Mesothelial cell of epicardium (in vitro differentiated cells): ENCODE measurements around the gene TMEM181. TPM values are rescaled to one million over a fixed set of nuclear protein-coding genes. Genes with fewer than 3 reads are reported as not detected.

Source experiments
- DNase-seq, 2 experiments: peaks; one replicate each; pipeline ENCODE4 v3.0.0; 2021; ENCODE audit warnings: low spot score in 2 of 2; ENCODE audit not compliant: unreplicated experiment in 2 of 2
- H3K27ac Mint-ChIP-seq: 2 replicates; pipeline ENCODE4 v1.8.0; 2021; ENCODE audit warnings: mixed read lengths
- H3K27me3 Mint-ChIP-seq: 2 replicates; pipeline ENCODE4 v1.8.0; 2021; ENCODE audit warnings: low read depth, mixed read lengths
- H3K36me3 Mint-ChIP-seq: 2 replicates; pipeline ENCODE4 v1.8.0; 2021; ENCODE audit warnings: mixed read lengths
- H3K4me1 Mint-ChIP-seq: 2 replicates; pipeline ENCODE4 v1.8.0; 2021; ENCODE audit warnings: mixed read lengths
- H3K4me3 Mint-ChIP-seq: 2 replicates; pipeline ENCODE4 v1.8.0; 2021; ENCODE audit warnings: mild to moderate bottlenecking, moderate library complexity, mixed read lengths
- H3K9me3 Mint-ChIP-seq: 2 replicates; pipeline ENCODE4 v1.8.0; 2021; ENCODE audit warnings: mixed read lengths
- total RNA-seq: library from RNA; stranded (reverse); gene quantifications from 3 replicates; pipeline ENCODE4 v1.2.1, GENCODE V29; 2021
- TF ChIP-seq, protein P1 (sequence below): fragments of 200-600 bp; sonication (generic); IDR thresholded peaks from one replicate; pipeline ENCODE4 v1.5.0; 2021; ENCODE audit warnings: antibody characterized with exemption; ENCODE audit not compliant: unreplicated experiment

Gene TMEM181
- total RNA-seq, 1 donor from 2014 or later, result 23.8 TPM

DNA sequence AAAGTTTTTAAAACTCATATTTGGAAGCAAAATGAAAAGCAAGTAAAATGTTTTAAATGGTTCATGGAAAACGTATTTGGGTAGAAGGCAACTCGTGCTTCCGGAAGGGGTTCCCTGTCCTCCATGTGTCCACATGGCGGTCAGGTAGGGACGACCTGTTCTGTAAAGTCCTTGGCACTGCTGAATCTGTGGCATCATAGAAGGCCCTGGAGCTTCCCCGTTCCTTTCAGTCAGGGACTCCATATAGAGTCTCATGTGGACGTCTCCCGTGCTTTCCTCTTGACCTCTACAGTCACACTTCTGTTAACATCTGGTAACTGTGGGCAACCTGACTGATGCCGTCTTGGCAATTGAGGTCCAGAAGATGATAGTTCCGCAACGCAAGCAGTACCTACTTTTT, 73.2 kb downstream of the TMEM181 start:
- H3K4me1 Mint-ChIP-seq, result peaks cover 28% of the 10 kb centered on the region
- peaks cover 39% of the 10 kb centered on the region for H3K36me3 Mint-ChIP-seq
- H3K9me3 Mint-ChIP-seq, result no peaks in the 10 kb centered on the region
- TF ChIP-seq, protein P1, sequence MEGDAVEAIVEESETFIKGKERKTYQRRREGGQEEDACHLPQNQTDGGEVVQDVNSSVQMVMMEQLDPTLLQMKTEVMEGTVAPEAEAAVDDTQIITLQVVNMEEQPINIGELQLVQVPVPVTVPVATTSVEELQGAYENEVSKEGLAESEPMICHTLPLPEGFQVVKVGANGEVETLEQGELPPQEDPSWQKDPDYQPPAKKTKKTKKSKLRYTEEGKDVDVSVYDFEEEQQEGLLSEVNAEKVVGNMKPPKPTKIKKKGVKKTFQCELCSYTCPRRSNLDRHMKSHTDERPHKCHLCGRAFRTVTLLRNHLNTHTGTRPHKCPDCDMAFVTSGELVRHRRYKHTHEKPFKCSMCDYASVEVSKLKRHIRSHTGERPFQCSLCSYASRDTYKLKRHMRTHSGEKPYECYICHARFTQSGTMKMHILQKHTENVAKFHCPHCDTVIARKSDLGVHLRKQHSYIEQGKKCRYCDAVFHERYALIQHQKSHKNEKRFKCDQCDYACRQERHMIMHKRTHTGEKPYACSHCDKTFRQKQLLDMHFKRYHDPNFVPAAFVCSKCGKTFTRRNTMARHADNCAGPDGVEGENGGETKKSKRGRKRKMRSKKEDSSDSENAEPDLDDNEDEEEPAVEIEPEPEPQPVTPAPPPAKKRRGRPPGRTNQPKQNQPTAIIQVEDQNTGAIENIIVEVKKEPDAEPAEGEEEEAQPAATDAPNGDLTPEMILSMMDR, result no peak
- H3K27ac Mint-ChIP-seq, result peak overlapping the region; percentile 56
- DNase-seq, result no peak
- no peaks in the 10 kb centered on the region for H3K27me3 Mint-ChIP-seq
- no peak overlapping the region for H3K4me3 Mint-ChIP-seq

DNA sequence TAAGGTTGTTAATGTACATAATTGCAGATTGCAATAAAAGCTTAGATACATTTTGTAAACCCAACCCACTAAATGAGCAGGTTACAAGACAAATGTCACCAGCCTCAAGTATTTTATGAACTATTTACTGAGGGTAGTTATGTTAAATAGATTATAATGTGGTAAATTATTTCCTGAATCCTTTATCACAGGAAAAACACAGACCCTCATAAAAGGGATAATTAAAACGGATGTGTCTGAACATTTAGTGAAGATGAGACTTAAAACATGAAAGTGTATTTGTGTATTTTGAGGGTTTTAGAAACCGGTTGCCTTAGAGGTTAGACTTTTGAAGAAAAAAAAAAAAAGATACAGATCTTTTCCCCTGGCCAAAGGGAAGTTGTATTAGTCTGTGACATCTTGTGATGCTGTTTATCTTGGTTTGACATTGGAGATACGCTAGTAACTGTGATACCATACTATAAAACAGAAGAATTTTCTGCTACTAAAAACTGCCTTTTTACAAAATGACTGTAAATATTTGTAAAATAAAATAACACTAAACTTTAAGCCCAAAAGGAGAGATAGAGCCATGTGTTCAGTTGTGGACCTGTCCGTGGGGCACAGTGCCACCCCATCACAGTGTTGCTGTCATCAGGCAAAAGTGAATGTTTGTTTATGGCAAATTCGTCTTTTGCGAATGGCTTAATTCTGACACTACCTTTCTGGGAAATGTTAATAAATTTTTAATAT, 75.0 kb downstream of the TMEM181 start:
- no peak for DNase-seq
- H3K4me3 Mint-ChIP-seq, result no peak overlapping the region
- H3K36me3 Mint-ChIP-seq, result peaks cover 37% of the 10 kb centered on the region
- H3K27me3 Mint-ChIP-seq, result no peaks in the 10 kb centered on the region
- TF ChIP-seq, protein P1, result no peak
- H3K4me1 Mint-ChIP-seq, result peaks cover 33% of the 10 kb centered on the region
- H3K27ac Mint-ChIP-seq, result peak overlapping the region; percentile 79
- H3K9me3 Mint-ChIP-seq, result no peaks in the 10 kb centered on the region

DNA sequence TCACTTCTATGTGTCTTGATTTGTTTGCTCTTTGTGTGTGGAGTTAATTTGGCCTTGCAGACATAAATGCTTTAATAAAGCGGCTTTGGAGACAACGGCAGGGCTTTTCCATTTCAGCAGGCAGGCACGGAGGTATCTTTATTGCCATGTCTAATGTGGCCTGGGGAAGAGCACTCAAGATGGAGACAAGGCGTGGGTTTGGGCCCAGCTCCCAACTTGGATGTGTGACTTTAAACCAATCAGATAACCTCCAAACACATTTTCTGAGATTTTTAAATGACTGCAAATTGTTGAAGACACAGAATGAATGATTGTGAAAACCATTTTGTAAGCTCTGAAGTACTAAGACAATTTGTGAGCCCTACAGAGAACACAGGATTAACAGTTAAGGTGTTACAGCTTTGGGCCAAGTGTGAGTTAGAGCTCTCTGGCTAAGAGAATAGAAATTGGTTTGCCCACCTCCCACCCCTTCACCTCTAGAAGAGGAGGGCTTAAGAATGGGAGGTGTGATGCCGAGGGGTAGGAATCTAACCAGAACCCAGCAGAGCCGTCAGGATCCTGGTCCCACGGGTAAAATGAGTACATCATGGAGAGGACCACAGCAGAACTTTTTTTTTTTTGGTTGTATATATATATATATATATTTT, 75.7 kb downstream of the TMEM181 start:
- no peak for DNase-seq
- H3K4me3 Mint-ChIP-seq, result no peak overlapping the region
- no peaks in the 10 kb centered on the region for H3K27me3 Mint-ChIP-seq
- peak overlapping the region; percentile 79 for H3K27ac Mint-ChIP-seq
- TF ChIP-seq, protein P1, result no peak
- H3K4me1 Mint-ChIP-seq, result peaks cover 40% of the 10 kb centered on the region
- H3K9me3 Mint-ChIP-seq, result no peaks in the 10 kb centered on the region
- peaks cover 40% of the 10 kb centered on the region for H3K36me3 Mint-ChIP-seq

DNA sequence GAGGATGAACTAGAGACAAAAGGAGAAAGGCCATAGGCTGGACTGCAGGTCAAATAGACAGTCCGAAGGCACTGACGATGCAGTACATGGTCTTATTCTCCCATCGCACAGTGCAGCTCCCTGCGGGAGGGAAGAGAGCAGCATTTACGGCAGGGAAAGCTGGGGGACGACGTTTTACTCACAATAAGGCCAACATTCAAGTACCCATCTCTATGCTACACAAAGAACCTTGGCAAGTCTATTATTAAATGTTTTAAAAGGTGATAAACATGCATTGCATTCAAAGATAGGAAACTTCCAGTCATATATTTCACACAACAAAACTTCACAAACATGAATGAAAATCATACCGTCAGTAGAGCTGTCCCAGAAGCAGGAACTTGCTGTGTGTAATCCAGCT, 76.9 kb downstream of the TMEM181 start:
- peaks cover 39% of the 10 kb centered on the region for H3K4me1 Mint-ChIP-seq
- TF ChIP-seq, protein P1, result no peak
- H3K9me3 Mint-ChIP-seq, result no peaks in the 10 kb centered on the region
- no peak for DNase-seq
- no peak overlapping the region for H3K4me3 Mint-ChIP-seq
- no peaks in the 10 kb centered on the region for H3K27me3 Mint-ChIP-seq
- peak overlapping the region; percentile 47 for H3K27ac Mint-ChIP-seq
- peaks cover 39% of the 10 kb centered on the region for H3K36me3 Mint-ChIP-seq

DNA sequence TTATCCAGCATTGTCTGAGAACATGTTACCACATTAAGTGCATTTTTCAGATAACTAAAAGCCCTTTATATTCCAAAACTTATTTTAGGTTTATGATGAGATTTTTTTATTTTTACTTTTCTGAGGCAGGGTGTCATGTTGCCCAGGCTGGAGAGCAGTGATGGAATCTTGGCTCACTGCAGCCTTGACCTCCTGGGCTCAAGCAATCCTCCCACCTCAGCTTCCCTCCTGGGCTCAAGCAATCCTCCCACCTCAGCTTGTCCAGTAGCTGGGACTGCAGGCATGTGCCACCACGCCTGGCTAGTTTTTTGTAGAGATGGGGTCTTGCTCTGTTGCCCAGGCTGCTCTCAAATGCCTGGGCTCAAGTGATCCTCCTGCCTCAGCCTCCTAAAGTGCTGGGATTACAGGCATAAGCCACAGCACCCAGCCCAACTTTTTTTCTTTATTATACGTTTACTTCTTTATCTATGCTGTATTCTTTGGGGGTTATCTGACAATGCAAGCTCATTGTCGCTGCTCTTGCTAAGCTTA, 78.5 kb downstream of the TMEM181 start:
- peaks cover 34% of the 10 kb centered on the region for H3K36me3 Mint-ChIP-seq
- peak overlapping the region; percentile 49 for H3K27ac Mint-ChIP-seq
- H3K4me1 Mint-ChIP-seq, result peaks cover 45% of the 10 kb centered on the region
- no peaks in the 10 kb centered on the region for H3K27me3 Mint-ChIP-seq
- no peaks in the 10 kb centered on the region for H3K9me3 Mint-ChIP-seq
- H3K4me3 Mint-ChIP-seq, result no peak overlapping the region
- TF ChIP-seq, protein P1, result no peak
- no peak for DNase-seq
